ENCODE measurements around the gene B3GNT8.
"Not testable (repeated sequence)": the region's sequence is repeated elsewhere in the genome, so short reads cannot be mapped to it uniquely, and the experiment has no call there.

Gene B3GNT8

GRCh38 chr19:41413947-41414346 lies 13.2 kb downstream of the B3GNT8 start:
- DNase-seq = no peak

- no peak for DNase-seq
These were observed 14.2 kb downstream of the B3GNT8 start for GRCh38 chr19:41412953-41413352.

- no peak for DNase-seq
These were observed 15.3 kb downstream of the B3GNT8 start for GRCh38 chr19:41411968-41412265.

- DNase-seq = no peak
These were observed 15.8 kb downstream of the B3GNT8 start for GRCh38 chr19:41411100-41411967.

- DNase-seq = no peak
These were observed 16.7 kb downstream of the B3GNT8 start for GRCh38 chr19:41410336-41411054.

DNA sequence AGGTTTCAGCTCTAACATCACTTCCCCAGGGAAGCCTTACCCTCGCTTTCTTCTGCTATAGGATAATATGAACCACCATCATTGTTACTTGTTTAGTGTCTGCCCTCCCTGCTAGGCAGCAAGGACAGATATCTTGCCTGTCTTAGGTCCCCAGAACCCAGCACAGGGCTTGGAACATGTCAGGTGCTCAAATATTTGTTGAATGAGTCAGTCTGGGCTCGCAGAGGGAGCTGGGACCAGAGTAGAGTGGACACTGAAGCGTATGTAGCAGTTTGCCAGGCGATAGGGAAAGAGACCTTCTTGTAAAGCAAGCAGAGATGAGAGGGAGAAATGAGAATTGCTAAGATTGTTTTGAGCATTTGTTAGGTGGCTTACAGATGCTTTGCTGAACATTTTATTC lies 17.9 kb downstream of the B3GNT8 start:
- DNase-seq = no peak

DNA sequence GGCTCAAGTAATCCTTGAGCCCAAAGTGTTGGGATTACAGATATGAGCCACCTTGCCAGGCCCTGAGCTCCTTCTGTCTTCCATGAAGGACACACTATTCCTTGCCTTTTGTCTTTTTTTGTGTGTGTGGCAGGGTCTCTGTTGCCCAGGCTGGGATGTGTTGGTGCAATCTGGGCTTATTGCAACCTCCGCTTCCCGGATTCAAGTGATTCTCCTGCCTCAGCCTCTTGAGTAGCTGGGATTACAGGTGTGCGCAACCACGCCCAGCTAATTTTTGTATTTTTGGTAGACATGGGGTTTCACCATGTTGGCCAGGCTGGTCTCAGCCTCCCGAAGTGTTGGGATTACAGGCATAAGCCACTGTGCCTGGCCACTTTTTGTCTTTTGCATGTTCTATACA lies 18.3 kb downstream of the B3GNT8 start:
- not testable (repeated sequence) for DNase-seq

DNA sequence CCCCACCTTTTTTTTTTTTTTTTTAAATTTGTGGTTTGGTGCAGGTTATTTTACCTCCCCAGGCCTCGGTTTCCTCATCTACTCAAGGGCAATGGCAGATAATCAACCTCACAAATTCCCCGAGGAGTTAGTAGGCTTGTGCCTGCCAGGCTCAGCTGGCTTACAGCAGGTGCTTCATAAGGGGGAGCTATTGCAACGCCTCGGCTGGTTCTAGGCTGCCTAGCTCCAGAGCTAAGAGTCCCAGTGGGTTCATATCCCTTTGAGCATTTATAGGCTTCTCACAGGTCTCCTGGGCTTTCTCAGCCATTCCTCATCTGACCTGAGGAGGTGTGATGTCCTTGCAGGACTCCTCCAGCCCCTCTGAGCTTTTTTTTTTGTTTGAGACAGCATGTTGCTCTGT lies 18.9 kb downstream of the B3GNT8 start:
- DNase-seq = no peak

GRCh38 chr19:41407271-41407670 lies 19.9 kb downstream of the B3GNT8 start:
- DNase-seq = no peak

DNA sequence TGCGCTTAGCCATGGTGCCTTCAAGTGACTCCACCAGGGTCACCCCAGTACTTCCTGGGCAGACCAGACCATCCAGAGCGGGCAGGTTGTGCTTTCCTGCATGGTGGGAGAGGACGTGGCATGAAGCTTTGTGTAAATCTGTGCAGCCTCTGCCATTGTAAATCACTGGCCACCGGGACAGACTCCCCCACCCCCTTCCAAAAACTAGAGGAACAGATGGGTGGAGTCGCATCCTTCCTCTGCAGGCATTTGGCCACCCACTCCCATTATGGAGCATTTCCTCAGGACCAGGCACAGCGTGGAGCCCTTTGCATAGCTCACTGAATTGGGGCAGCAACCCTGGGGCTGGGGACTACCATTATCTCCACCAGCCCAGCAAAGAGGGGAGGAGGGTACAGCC lies 21.4 kb downstream of the B3GNT8 start:
- no peak for DNase-seq

GRCh38 chr19:41403181-41403970 lies 23.8 kb downstream of the B3GNT8 start:
- DNase-seq = no peak

DNA sequence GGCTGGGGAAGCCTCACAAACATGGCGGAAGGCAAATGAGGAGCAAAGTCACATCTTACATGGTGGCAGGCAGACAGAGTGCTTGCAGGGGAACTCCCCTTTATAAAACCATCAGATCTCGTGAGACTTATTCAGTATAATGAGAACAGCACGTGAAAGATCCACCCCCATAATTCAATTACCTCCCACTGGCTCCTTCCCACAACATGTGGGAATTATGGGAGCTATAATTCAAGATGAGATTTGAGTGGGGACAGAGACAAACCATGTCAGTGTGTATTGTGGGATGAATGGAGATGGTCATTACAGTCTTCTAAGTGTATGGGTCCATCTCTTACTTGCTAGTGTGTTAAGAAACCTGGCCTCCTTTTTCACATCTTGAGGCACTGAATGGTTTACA lies 25.2 kb downstream of the B3GNT8 start:
- no peak for DNase-seq

- no peak for DNase-seq
These were observed 25.7 kb downstream of the B3GNT8 start for GRCh38 chr19:41401483-41401882.

- no peak for DNase-seq
These were observed 27.6 kb downstream of the B3GNT8 start for GRCh38 chr19:41399525-41399924.

DNA sequence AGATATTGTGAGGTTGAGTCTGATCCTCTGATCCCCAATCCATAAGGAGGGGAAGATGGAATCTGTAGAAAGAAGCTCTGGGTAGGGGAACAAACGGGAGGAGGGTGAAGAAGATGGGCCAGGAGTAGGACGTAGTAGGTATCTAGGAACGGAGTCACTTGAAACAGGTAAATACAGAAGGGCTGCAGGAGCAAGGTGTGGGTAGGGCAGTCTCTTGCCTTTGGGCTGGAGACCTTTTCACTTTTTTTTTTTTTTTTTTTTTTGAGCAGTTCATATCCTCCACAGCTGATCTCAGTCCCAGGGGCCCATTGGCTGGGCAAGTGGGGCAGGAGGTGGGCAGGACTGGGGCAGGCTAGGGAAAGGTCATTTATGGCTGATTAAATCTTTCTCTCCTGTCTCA lies 28.1 kb downstream of the B3GNT8 start:
- no peak for DNase-seq

GRCh38 chr19:41398598-41398997 lies 28.6 kb downstream of the B3GNT8 start:
- no peak for DNase-seq

DNA sequence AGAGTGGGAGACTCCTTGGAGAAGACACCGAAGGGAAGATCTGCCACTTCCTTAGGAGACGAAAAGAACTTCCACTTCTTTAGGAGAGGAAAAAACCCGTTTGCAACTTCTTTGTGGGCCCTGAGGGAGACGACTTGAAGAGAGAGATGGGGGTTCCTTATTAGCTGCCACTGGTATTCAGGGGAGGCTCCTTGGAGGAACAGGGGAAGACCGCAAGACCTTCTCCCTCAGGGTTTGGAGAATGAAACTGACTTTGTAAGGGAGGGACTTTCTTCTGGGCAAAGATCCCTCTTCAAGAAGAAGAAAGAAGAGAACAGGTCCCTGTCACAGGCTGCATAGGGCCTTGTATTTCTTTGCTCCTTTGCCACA lies 29.1 kb downstream of the B3GNT8 start:
- DNase-seq = no peak

DNA sequence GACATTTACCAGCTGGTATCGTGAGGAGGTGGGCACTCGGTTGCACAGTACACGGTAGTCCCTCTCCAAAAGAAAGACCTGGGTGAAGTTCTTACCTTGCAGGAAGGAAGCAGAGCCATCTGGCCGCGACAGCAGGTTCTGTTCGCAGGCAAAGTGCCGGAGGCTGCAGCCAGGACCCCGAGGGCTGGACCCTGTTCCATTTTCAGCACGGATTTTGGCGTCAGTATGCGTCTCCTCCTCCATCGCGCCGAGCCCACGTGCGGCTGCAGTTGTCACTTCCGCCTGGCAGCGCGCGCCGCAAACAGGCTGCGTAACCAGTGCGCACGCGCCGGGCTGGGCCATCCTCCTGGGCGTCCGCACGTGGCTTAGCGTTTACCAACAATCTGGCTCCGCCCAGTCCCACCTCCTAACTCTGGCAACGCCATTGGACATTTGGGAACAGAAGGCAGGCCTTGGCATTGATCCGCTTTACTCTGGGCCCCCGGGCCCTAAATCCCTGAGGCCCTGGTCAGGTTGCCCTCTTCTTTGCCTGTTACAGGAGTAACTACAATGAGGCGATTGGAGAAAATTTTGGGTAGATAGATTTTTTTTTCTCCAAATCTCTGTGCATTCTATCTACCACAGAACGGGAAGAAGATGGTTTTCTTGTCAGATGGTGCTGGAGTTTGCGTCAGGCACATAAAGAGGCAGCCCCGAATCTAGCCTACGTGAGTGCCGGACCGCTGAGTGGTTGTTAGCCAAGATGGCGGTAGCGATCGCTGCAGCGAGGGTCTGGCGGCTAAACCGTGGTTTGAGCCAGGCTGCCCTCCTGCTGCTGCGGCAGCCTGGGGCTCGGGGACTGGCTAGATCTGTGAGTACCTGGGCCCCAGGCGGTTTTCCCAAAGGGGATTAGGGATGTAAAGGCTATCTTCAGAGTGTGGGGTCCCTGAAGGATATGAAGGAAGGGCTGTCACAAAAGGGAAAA lies 29.8 kb downstream of the B3GNT8 start, which contains the start of the genes BCKDHA and EXOSC5:
TSS of gene BCKDHA (plus strand) at position 733 of the 964 bp plus-strand sequence. CDS start at position 743, 10 bp downstream.
TSS of gene EXOSC5 (minus strand) at position 274 of the 964 bp plus-strand sequence. CDS start at position 243, 31 bp downstream.
- DNase-seq = peak; percentile 98

- no peak for DNase-seq
These were observed 31.8 kb downstream of the B3GNT8 start for GRCh38 chr19:41395355-41395754.

- DNase-seq = no peak
These were observed 34.4 kb downstream of the B3GNT8 start for GRCh38 chr19:41392775-41393174.

DNA sequence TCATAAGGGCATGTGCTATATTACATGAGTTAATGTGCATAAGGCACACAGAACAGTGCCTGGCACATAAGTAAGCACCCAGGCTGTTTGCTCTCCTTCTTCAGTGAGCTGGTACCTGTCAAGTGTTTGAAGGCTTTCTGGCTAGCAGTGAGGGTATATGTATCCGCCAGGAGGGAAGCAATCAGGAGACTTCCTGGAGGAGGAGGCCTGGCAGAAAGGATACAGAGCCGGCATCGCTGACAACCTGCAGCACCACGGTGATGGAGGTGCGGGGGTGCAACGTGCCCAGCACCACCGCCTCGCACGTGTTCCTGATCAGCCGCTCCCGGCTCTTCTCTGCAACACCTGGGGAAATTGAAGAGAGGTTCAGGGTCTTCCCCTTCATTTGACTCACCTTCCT lies 35.6 kb downstream of the B3GNT8 start:
- no peak for DNase-seq

GRCh38 chr19:41386442-41386841 lies 40.7 kb downstream of the B3GNT8 start:
- no peak for DNase-seq

Measured in activated CD4-positive, CD25-positive, alpha-beta regulatory T cell treated with anti-CD3 and anti-CD28 coated beads, Interleukin-2, amount 50 U/mL, for 72 hours (primary cell).